DMS 273 (cell line): ENCODE results near the gene GALNT9.
A peak's percentile ranks its signal among the peaks of the same experiment; 100 is the strongest.
"Not testable (repeated sequence)": the region's sequence is repeated elsewhere in the genome, so short reads cannot be mapped to it uniquely, and the experiment has no call there.

Source experiments
- DNase-seq: peaks from one replicate; lab custom pipeline; 2025; ENCODE audit not compliant: unreplicated experiment; lab: John Stamatoyannopoulos, UW

Gene GALNT9

DNA sequence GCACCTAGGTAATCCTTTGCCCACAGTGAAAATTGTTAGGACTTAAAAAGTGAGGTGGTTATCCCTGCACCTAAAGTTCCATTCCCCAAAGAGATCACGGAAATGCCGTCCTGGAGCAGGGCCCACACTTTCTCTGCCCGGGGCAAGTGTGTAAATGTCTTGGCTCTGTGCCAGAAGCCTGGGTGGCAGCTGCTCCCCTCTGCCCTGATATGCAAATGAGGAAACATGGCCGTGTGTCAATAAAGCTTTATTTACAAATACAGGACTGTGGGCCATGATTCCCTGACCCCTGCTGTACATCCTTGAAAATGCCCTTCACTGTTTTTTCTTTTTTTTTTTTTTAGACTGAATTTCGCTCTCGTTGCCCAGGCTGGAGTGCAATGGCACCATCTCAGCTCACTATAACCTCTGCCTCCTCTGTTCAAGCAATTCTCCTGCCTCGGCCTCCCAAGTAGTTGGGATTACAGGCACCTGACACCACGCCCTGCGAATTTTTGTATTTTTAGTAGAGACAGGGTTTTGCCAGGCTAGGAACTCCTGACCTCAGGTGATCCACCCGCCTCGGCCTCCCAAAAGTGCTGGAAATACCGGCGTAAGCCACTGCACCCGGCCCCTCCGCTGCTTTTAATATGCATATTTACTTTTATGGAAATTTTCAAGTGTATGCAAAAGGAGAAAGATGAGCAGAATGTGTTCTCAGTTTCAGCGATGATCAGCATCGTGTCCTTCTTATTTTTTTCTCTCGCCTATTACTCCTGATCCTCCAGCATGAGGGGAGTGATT, 75.5 kb downstream of the GALNT9 start:
- peak; percentile 66 for DNase-seq

DNA sequence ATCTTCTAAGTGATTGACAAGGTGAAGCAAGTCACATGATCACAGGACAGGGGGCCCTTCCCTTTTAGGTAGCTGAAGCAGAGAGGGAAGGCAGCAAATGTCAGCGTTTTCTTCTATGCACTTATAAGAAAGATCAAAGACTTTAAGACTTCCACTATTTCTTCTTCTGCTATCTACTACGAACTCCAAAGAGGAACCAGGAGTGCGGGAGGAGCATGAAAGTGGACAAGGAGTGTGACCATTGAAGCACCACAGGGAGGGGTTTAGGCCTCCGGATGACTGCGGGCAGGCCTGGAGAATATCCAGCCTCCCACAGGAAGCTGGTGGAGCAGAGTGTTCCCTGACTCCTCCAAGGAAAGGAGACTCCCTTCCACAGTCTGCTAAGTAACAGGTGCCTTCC, 76.4 kb downstream of the GALNT9 start:
- DNase-seq = not testable (repeated sequence)

DNA sequence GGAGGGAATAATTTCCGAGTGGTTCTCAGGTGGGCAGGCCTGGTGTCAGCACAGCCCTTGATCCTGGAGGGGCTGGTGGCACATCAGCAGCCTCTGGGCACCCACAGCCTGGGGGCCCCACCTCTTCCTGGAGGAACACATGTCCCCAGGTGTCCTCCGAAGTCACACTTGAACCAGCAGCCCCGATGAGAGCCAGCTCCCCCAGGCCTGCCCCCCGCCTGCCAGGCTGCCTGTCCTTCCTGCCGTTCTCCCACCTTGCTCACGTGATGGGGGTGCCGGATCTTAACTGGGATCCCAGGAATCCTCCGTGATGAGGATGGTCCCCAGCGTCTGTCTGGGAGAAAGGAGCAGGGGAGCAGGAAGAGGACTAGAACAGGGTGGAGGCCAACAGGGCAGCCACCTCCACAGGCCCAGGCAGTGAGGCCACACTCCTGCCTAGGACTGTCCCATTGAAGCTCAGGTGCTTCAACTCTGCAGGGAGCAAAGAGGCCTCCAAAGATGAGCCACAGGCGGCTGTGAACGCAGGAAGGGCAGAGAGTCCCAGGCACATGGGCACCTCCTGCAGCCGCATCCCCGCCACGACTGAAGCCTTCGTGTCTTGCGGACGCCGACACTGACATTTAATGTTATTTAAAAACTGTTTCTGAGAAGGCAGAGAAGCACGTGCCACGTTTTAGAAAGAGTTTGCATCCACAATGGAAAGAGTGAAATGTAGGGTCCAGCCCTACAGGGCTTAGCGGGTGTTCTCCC, 77.5 kb downstream of the GALNT9 start:
- DNase-seq = no peak

DNA sequence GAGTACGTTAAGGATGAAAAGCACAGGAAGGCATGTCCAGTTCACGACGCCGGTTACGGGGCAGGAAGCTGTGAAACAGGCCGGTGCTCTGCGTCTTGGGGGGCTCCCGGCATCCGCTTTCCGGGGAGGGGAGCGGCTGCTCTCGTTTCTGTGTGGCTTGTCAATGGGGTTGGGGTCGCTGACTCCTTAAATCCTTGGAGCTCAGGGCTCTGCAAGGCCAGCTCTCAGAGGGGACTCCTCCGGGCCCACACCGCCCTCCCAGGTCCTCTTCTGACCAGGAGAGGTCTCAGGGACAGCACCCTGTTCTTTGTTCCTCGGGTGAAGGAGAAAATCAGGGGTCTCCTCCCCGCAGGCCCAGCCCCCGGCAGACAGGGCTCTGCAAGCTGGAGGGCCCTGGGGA, 78.1 kb downstream of the GALNT9 start:
- no peak for DNase-seq

DNA sequence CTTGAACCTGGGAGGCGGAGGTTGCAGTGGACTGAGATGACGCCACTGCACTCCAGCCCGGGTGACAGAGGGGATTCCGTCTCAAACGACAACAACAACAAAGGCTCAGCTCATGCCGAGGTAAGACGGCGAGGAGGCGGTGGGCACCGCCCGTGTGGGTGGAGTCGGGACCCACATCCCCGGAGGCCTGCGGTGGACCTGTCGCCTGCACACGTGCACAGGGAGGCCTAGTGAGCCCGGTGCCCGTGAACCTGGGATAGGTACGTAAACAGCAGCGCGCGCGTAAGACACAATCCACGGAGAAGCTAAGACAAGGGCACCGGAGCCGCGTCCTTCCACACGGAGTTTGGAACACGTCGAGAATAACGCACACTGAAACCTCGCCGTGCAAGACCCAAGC, 78.7 kb downstream of the GALNT9 start:
- DNase-seq = no peak

DNA sequence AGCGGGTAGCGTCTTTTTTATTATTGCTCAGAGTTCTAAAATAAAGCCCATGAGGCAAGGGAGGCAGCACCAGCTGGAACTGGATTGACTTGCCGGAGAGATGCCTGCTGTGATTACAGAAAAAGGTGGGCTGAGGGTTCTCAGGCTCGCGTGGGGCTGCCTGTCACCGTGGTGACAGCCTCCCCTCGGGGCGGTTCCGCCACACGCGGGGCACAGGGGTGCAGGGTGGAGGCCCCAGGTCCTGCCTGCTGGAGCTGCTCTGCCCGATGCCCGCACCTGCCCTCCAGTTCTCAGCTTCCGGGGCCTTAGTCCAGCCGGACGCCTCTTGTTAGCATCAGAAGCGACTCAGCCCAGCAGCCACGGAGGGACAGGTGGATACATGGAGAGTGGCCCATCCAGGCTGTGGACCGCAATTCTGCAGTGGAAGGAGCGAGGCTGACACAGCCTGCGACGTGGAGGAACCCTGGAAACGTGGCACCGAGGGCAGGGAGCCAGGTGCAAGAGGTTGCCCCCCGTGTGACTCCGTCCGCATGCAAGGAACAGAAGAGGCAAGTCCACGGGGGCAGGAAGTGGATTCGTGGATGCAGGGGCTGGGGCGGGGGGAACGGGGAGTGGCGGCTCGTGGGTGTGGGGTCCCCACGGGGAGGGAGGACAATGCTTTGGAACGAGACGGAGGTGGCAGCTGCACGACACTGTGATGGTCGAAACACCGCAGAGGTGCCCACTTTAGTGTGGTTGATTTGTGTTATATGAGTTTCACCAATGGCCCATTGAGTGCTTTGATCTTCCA, 79.5 kb downstream of the GALNT9 start:
- DNase-seq = no peak

DNA sequence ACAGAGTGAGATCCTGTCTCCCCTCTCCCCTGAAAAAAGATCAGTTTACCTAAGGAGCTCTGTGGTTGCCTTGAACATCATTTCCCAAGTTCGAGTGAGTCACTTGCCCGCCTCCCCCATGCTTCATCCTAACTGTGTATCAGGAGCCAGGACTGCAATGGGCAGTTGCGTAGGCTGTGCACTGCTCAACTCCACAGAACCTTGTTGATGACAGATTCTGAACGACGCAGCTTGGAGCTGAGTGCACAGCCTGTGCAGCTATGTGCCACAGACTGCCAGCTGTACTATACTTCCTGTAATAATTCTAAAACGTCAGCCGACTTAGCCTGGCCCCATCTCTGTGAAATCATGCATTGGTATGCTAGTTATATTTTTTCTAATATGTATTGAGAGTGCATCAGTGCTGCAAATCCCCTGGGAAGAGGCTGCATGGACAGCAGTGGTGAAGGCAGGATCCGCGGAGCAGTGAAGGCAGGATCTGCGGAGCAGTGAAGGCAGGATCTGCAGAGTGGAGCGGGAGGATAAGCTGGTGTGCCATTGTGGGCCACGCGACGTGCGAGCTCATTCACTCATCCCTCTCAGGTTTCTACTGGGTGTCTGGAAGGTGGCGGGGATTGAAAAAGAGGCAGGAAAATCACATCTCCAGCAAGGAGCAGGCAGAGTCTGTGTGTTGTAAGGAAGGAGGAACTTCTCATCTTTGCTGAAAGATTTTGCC, 80.8 kb downstream of the GALNT9 start:
- DNase-seq = no peak

DNA sequence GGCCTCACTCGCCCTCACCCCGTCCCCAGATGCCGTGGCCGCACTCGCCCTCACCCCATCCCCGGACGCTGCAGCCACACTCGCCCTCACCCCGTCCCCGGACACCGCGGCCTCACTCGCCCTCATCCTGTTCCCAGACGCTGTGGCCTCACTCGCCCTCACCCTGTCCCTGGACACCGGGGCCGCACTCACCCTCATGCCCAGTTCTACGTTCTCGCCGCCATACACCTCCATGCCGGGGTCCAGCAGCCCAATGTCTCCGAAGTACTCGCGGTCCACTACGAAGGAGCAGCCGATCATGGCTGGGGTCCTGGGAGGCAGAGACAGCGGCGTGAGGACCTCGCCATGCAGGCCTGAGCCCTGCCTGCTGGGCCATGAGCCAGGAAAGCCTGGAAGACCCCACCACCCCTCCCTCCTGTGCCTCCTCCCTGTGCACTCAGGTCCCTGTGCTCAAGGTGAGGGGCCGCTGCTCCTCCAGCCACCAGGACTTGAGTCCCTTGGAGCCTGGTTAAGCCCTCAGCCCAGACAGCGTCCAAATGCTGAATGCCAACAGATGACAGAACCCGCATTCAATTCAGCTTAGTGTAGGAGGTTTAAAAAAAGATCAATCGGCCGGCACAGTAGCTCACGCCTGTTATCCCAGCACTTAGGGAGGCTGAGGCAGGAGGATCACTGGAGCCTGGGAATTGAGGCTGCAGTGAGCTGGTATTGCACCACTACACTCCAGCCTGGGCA, 81.5 kb downstream of the GALNT9 start:
- DNase-seq = no peak

DNA sequence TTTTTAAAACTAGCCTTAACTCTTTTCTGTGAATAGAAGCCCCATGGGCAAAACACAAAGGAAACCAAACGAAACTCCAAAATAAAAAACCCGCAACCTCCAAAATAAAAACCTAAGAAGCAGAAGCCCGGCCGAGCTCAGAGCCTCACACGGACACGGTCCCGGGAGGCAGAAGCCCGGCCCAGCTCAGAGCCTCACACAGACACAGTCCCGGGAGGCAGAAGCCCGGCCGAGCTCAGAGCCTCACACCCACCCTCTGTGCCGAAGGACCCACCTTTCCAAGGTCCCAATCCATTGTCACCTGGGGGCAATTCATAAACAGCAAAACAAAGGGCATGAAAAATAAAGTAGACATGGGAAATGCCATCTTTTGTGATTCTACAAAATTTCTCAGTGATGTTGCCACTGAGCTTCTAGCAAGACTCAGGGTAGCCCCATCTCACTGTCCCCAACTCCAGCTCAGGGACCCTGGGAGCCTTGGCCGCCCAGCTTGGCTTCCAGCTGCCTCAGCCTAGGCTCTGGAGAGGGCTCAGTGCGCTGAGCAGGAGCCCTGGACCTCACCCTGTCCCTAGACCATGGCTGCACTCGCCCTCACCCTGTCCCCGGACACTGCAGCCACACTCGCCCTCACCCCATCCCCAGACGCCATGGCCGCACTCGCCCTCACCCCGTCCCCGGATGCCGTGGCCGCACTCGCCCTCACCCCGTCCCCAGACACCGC, 82.2 kb downstream of the GALNT9 start:
- no peak for DNase-seq

DNA sequence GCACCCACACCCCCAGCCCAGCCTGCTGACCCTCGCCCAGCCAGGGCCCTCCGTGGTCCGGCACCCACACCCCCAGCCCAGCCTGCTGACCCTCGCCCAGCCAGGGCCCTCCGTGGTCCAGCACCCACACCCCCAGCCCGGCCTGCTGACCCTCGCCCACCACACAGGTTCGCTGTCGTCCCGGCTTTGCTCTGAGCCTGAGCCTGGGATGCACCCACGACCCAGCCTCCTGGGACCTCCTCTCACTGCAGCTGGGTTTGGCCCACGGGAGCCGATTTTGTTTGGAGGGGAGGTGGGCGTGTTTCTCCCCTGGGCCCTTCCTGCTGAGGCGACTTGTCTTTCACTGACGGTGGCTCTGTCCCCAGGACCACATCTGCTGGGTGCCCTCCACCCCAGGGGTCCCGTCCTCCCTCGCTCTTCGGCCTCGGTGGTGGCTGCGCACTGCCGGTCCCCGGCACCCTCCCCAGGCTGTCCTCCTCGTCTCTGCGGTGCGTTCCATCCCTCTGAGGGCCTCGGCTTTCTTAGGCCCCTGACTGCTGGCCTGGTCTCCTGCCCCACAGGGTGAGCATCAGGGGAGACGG, 83.8 kb downstream of the GALNT9 start:
- DNase-seq = no peak

DNA sequence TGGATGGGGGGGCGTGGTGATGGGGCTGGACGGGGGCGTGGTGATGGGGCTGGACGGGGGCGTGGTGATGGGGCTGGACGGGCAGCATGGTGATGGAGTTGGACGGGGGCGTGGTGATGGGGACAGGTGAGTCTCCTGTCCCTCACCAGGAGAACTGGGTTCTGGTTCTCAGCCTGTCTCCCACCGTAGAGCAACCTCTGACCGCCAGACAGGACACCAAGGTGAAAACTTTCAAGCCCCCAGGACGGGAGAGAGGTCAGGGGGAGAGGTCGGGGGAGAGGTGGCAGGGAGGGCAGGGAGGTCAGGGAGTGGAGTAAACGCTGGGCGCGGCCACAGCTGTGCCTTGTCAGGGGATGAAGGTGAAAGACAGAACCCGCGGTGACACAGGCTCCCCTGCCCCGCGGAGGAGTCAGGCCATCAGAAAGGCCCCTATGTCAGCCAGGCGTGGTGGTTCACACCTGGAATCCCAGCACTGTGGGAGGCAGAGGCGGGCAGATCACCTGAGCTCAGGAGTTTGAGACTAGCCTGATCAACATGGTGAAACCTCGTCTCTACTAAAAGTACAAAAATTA, 84.6 kb downstream of the GALNT9 start:
- no peak for DNase-seq

DNA sequence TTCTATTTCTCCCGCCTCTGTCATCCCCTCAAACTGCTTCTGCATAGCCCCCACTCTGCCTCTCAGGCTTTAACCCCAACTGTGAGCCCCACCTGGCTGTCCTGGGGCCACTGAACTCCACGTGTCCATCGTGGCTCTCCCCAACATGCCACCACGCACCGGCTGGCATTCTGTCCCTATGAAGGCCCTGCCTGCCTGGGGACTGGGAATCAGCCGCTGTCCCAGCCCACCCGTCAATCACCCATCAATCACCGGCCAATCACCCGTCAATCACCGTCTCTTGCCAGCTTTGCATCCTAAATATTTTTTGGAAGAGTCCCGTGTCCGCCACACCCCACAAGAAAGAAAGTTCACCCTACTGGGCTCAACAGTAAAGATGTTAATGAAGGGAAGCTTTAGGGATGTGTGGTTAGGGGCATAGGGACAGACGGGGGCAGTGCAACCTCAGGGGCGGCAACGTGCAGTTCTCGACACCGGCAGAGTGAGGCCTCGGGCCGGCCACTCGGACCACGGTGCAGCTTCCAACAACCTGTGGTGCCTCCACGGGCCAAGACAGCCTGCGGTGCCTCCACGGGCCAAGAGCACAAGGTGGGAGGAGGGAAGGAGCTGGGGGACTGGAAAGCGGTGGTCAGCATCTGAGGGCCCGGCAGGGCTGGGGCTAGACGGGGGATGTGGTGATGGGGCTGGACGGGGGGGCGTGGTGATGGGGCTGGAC, 85.6 kb downstream of the GALNT9 start:
- DNase-seq = peak; percentile 18

DNA sequence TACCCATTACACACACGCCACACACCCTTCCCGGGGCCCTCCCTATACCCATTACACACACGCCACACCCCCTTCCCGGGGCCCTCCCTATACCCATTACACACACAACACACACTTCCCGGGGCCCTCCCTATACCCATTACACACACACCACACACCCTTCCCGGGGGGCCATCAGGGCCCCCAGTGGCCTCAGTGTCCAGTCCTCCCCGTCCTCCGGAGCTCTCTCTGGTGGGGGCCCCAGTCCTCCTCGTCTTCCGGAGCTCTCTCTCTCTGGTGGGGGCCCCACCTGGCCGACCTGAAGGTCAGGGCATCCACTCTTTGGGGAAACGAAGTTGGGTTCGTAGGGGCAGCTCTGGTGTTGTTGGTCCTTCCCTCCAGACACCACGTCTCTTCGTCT, 86.2 kb downstream of the GALNT9 start:
- DNase-seq = not testable (repeated sequence)

DNA sequence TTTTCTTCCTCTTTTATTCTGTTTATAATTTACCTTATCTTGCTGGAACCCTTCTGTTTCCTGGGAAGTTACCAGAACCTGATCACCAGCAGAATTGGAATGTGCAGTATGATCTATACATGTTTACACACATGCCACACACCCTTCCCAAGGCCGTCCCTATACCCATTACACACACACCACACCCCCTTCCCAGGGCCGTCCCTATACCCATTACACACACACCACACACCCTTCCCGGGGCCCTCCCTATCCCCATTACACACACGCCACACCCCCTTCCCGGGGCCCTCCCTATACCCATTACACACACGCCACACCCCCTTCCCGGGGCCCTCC, 88.8 kb downstream of the GALNT9 start:
- not testable (repeated sequence) for DNase-seq

DNA sequence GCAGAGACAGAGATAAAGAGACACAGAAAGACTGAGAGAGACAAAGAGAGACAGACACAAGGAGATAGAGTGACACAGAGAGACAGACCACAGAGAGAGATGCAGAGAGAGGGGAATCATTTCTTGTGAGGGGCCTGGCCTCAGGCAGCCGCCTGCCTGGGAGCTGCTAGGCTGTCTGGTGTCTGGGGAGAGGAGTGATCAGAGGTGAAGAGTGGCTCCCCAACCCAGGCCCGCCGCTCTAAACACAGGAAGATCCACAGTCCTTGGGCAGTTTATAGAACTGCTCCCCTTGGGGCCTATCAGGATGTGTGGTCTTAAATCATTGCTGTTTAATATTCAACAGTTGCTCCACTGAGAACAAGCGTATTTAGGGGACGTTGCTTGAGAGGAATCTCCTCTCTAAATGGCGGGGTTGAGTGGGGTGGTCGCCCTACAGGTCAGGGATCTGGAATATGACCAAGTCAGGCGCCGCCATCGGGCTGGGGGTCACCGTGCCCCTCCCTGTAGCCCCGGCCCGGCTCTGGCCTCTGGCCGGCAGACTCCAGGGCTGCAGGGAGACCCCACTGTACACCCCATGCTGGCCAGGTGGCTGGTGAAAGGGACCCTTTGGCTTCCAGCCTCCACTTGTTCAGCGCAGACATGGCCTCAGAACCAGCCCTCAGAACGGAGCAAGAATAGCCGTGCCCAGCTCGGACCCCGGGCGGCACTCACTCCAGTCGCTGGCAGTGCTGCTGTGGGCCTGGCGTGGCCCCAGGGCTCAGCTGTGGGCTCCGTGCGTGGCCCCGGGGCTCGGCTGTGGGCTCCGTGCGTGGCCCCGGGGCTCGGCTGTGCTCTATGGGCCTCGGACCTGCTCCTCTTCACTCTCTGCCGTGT, 89.4 kb downstream of the GALNT9 start:
- DNase-seq = no peak

DNA sequence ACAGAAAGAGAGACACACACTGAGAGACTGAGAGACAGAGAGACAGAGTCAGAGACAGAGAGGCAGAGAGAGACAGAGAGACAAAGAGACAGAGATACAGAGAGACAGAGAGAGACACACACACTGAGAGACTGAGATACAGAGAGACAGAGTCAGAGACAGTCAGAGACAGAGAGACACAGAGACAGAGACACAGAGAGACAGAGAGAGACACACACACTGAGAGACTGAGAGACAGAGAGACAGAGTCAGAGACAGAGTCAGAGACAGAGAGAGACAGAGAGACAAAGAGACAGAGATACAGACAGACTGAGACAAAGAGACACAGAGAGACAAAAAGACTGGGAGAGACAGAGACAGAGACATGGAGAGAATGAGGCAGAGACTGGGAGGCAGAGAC, 90.0 kb downstream of the GALNT9 start:
- DNase-seq = no peak

DNA sequence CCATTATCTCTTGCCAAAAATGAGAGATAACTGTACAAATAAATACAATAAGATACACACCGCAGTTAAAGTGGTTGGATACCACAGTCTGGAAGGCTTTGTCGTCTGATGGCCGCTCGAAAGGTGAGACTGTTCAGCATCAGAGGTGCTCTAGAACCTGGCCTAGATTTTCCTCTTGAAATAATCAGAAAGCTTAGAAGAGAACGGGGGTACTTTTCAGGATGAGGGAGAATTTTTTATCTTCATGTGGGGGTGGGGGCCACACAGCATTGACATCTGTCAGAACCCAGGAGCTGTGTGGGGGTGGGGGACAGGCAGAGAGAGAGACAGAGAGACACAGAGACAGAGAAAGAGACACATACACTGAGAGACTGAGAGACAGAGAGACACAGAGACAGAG, 90.5 kb downstream of the GALNT9 start:
- no peak for DNase-seq

DNA sequence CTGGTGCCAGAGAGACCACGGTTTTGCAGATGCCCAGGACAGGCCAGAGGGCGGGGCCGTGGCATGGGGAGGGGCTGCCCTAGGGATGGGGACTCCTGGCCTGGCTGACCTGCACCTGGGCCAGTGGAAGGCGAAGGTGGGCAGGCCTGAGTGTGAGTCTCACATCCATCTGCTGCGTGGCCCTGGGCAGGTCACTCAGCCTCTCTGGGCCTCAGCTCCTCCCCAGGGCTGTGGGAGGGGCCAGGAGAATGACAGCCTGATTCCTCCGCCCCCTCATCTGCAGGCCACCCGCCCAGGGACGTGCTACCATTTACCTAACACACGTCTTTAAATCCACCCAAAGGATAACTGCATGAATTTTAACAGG, 90.9 kb downstream of the GALNT9 start:
- DNase-seq = no peak
